ENCODE results near the gene PTMA. TPM values are rescaled to one million over a fixed set of nuclear protein-coding genes. Genes with fewer than 3 reads are reported as not detected.
"Not testable (repeated sequence)": the region's sequence is repeated elsewhere in the genome, so short reads cannot be mapped to it uniquely, and the experiment has no call there.

PTMA gene
- polyA plus RNA-seq, 4 donors, result 2,018 to 2,241 (median 2,138) TPM

- not testable (repeated sequence) for DNase-seq (ENCODE audit: low read depth in 4 of 4, low spot score in 3 of 4)
These were observed 40.0 kb downstream of the PTMA start for GRCh38 chr2:231748153-231748896.

DNA sequence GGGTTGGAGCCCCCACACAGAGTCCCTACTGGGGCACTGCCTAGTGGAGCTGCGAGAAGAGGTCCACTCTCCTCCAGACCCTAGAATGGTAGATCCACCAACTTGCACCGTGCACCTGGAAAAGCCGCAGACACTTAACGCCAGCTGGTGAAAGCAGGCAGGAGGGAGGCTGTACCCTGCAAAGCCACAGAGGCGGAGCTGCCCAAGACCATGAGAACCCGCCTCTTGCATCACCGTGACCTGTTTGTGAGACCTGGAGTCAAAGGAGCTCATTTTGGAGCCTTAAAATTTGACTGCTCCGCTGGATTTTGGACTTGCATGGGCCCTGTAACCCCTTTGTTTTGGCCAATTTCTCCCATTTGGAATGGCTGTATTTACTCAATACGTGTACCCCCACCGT lies 40.7 kb downstream of the PTMA start:
- not testable (repeated sequence) for DNase-seq (ENCODE audit: low read depth in 4 of 4, low spot score in 3 of 4)

GRCh38 chr2:231751042-231751815 lies 42.9 kb downstream of the PTMA start:
- DNase-seq (ENCODE audit: low read depth in 4 of 4, low spot score in 3 of 4), result no peak

- DNase-seq (ENCODE audit: low read depth in 4 of 4, low spot score in 3 of 4), result no peak
These were observed 43.7 kb downstream of the PTMA start for GRCh38 chr2:231752061-231752460.

DNA sequence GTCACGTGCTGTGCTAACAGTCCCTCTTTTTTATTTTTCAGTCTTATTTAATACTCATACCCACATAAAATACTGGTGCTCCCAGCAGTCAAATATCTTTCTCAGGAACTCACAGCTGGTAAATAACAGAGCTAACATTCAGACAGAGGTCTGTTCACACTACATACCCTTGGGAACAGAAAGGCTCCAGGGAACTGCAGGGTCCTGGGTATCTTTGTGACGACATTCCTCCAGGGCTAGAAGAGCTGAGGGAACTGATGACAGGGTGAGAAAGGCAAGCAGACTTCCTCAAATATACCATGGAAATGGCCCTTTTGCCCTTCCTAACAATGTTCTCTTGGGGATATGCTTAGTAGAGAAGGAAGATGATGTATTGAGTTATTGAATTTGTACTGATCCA lies 53.4 kb downstream of the PTMA start:
- no peak for DNase-seq (ENCODE audit: low read depth in 4 of 4, low spot score in 3 of 4)

Other genes starting within 250 kb of the PTMA start
- 1,000 to 10,000 TPM in 3 of 4 donors, 100 to 1,000 TPM in 1; 959 to 1,164 (median 1,129) TPM for gene NCL, start 244.0 kb upstream of the PTMA start, polyA plus RNA-seq (ENCODE audit: insufficient read length in 4 of 4)
- gene NMUR1, start 178.1 kb upstream of the PTMA start, polyA plus RNA-seq (ENCODE audit: insufficient read length in 4 of 4), result under 1 TPM; 0.51 to 0.98 (median 0.58) TPM
- not detected for gene TEX44, start 115.7 kb upstream of the PTMA start, polyA plus RNA-seq (ENCODE audit: insufficient read length in 4 of 4)
- 10 to 100 TPM; 26.8 to 28.7 (median 27.6) TPM for gene PDE6D, start 72.8 kb downstream of the PTMA start, polyA plus RNA-seq (ENCODE audit: insufficient read length in 4 of 4)
- 10 to 100 TPM; 51.0 to 59.7 (median 55.8) TPM for gene COPS7B, start 77.9 kb downstream of the PTMA start, polyA plus RNA-seq (ENCODE audit: insufficient read length in 4 of 4)
- gene NPPC, start 217.9 kb downstream of the PTMA start, polyA plus RNA-seq (ENCODE audit: insufficient read length in 4 of 4), result under 1 TPM; 0.29 to 0.71 (median 0.38) TPM